ENCODE results near the gene RASGRF1.
A peak's percentile ranks its signal among the peaks of the same experiment; 100 is the strongest.
"Not testable (repeated sequence)": the region's sequence is repeated elsewhere in the genome, so short reads cannot be mapped to it uniquely, and the experiment has no call there.

Gene RASGRF1

DNA sequence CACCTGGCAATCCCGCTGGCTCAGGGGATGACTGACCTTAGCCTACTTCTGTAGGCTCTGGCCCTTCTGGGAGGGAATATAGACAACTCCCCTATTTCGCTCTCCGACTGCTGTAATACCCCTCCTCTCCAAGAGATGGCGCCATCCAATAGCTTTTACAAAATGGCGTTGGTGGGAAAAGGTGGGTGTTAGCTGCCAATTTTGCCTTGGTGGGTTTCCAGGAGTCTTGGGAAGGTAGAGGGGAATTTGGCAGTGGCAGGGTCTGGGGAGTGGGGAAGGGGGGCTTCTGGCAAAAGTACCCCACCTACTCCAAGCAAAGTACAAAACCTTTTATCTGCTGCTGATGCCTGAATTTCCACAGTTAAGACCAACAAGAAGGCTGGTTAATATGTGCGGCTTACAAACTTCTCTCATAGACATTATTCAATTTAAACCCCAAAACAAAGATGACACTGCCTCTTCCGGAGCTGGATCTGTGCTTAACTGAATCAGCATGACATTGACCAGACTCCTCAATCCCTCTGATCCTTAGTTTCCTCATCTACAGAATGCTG is 62.1 kb downstream of the RASGRF1 start:
- no peak overlapping the region for H3K27ac ChIP-seq
- TF ChIP-seq, protein P1, sequence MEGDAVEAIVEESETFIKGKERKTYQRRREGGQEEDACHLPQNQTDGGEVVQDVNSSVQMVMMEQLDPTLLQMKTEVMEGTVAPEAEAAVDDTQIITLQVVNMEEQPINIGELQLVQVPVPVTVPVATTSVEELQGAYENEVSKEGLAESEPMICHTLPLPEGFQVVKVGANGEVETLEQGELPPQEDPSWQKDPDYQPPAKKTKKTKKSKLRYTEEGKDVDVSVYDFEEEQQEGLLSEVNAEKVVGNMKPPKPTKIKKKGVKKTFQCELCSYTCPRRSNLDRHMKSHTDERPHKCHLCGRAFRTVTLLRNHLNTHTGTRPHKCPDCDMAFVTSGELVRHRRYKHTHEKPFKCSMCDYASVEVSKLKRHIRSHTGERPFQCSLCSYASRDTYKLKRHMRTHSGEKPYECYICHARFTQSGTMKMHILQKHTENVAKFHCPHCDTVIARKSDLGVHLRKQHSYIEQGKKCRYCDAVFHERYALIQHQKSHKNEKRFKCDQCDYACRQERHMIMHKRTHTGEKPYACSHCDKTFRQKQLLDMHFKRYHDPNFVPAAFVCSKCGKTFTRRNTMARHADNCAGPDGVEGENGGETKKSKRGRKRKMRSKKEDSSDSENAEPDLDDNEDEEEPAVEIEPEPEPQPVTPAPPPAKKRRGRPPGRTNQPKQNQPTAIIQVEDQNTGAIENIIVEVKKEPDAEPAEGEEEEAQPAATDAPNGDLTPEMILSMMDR (conservative IDR thresholded peaks at IDR 0.05): peak; percentile 96
- no peak for TF ChIP-seq ZFX (IDR thresholded peaks at IDR 0.05)

DNA sequence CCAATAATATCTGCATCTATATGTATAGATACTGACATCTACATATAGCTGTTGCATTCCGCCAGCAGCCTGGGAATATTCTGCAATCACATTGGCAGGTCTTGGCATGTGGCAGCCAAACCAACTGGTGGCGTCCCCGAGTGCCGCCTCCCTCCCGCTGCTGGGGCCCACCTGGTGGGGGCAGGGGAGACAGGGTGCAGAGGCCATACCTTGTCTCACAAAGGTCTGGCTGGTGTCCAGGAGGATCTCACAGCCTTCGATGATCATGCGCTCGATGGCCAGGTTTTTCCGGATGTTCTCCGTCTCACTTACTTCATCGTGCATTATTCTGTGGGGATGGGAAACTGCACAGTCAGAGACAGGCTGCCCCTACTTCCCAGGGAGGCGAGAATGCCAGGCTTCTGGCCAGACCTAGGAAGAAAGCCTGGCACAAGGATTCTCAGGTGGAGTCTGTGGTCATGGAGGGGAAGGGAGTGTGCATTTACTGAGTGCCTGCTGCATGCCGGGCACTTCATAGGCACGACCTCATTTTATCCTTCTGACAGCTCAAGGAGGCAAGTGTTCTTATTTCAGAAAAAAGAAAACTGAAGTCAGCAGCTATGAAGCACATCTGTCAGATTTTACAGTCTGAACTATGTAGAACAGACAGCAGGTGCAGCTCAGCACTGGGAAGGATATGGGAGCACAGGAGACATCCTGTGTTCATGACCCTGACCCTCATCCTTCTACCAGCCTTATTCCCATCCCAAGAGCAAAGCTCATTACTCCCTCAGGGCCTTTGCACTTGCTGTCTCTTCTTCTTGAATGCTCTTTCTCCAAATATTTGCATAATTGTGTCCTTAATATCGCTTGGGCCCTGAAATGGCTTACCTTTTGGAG is 62.8 kb downstream of the RASGRF1 start:
- no peak overlapping the region for H3K27ac ChIP-seq
- no peak for TF ChIP-seq ZFX (IDR thresholded peaks at IDR 0.05)
- TF ChIP-seq, protein P1 (conservative IDR thresholded peaks at IDR 0.05): no peak

DNA sequence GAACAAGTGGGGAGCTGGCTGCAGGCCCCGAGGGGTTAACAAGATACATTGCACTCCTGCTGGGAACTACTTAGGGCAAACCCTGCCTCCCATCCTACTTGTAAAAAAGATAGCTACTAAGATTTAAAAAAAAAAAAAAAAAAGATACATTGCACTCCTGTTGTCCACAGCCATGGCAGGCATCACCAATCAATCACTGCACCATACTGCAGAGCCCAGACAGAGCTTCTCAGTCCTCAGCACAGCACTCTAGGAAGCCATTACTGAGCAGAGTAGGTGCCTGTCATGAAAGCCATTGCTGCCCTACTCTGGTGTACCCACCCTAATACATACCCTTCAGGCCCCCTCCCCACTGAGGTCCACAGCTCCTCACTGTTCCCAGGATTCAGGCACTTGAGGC is 64.8 kb downstream of the RASGRF1 start:
- H3K27ac ChIP-seq: no peak overlapping the region
- TF ChIP-seq, protein P1 (conservative IDR thresholded peaks at IDR 0.05): no peak
- no peak for TF ChIP-seq ZFX (IDR thresholded peaks at IDR 0.05)

DNA sequence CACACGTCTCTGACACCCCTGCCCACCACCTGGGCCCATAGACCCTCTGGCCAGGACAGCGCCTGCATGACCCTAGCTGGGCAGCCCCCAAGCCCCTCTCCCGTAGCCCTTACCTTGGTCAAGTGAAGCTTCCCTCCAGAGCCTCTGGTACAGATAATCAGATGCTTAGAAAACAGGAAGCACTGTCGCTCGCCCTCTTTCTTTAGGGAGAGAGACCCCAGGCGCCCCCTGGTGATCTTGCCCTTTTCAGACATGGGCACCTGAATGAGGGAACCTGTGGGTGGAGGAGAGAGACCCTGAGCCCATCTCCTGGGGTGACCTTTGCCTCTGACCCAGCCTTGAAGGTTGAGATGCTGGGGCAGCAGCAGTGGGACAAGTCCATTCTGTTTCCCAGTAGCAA is 65.4 kb downstream of the RASGRF1 start:
- no peak for TF ChIP-seq ZFX (IDR thresholded peaks at IDR 0.05)
- TF ChIP-seq, protein P1 (conservative IDR thresholded peaks at IDR 0.05): no peak

DNA sequence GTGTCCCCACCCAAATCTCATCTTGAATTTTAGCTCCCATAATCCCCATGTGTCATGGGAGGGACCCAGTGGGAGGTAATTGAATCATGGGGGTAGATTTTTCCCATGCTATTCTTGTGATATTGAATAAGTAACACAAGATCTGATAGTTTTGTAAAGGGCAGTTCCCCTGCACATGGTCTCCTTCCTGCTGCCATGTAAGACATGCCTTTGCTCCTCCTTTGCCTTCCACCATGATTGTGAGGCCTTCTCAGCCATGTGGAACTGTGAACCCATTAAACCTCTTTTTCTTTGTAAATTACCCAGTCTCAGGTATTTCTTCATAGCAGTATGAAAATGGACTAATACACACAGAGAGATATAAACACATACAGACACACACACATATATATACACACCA is 66.1 kb downstream of the RASGRF1 start:
- H3K27ac ChIP-seq: not testable (repeated sequence)

More for the DNA sequence above, 65.4 kb downstream of the RASGRF1 start:
- no peak overlapping the region for H3K27ac ChIP-seq

DNA sequence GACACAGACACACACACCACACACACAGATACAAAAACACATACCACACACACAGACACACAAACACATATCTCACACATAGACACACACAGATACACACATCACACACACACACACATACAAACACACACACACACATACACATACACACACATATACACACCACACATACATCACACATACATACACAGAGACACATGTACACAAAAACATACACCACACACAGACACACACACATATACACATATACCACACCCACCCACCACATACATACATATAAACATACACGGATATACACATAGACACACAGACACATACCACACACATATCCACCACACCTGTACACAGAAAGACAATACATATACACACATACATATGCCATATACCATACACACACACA is 66.7 kb downstream of the RASGRF1 start:
- TF ChIP-seq ZFX (IDR thresholded peaks at IDR 0.05): no peak
- TF ChIP-seq, protein P1 (conservative IDR thresholded peaks at IDR 0.05): no peak

DNA sequence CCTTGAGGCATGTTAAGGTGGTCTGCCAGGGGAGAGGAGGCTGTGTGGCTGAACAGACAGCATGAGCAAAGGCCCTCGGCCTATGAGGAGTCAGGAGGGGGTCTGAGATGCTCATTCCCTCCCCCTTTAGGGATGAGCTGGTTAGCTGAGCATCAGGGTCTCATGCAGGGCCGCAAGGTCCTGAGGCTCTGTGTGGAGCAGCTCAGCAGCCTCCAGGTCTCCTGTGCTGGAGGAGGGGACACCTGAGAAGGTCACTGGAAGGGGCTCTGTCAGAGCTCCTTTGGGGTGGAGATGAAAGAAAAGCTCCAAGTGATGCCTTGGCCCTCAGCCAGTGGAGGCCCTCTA is 67.1 kb downstream of the RASGRF1 start:
- TF ChIP-seq ZFX (IDR thresholded peaks at IDR 0.05): no peak
- TF ChIP-seq, protein P1 (conservative IDR thresholded peaks at IDR 0.05): no peak
- no peak overlapping the region for H3K27ac ChIP-seq

More for the DNA sequence above, 66.7 kb downstream of the RASGRF1 start:
- no peak overlapping the region for H3K27ac ChIP-seq

Data from C4-2B (cell line).